Ovary (tissue), 9 donors: ENCODE results near the gene FANCI. TPM values are rescaled to one million over a fixed set of nuclear protein-coding genes. Genes with fewer than 3 reads are reported as not detected.

Source experiments
- DNase-seq, 5 donors: peaks; one replicate each; pipeline ENCODE4 v3.0.0-alpha.2; 2019 to 2020
- H3K27ac ChIP-seq, 2 donors: fragments of 200-600 bp; one replicate each; pipeline versions ENCODE4 v1.5.1 to v1.8.0; 2019 to 2022
- H3K27me3 ChIP-seq: fragments of 200-600 bp; one replicate; pipeline ENCODE4 v1.8.0; 2022
- H3K36me3 ChIP-seq: fragments of 200-600 bp; sonication (generic); one replicate; pipeline ENCODE4 v1.5.1; 2019
- H3K4me1 ChIP-seq: one replicate; pipeline ENCODE4 v1.8.1; 2013; ENCODE audit warnings: mild to moderate bottlenecking, moderate library complexity; ENCODE audit not compliant: insufficient read depth
- H3K4me3 ChIP-seq: fragments of 200-600 bp; sonication (generic); one replicate; pipeline ENCODE4 v1.5.1; 2017
- H3K9me3 ChIP-seq, 2 donors: fragments of 200-600 bp in 1 of 2; sonication (generic) in 1 of 2; one replicate each; pipeline versions ENCODE4 v1.5.1 to v1.8.1; 2013 to 2019; ENCODE audit warnings: mild to moderate bottlenecking in 1 of 2, moderate library complexity in 1 of 2
- EP300 ChIP-seq: sonication (generic); formaldehyde crosslinking; IDR thresholded peaks from one replicate; pipeline ENCODE4 v1.6.1; 2017; ENCODE audit warnings: antibody characterized with exemption
- POLR2A ChIP-seq: fragments of 450-650 bp; IDR thresholded peaks from one replicate; pipeline ENCODE4 v1.6.1; 2017; ENCODE audit warnings: antibody characterized with exemption, mild to moderate bottlenecking, moderate library complexity
- WGBS, 3 donors: extraction: QIAGEN DNeasy Blood & Tissue Kit in 1 of 3; methylation state at CpG; one replicate each; pipeline versions ENCODE4 v1.1.5 to v1.1.7; 2013 to 2017; 5-methylcytosine and 5-hydroxymethylcytosine counted together
- intact Hi-C, 4 donors: fragments of 100-400 bp; cut with DNase I; formaldehyde crosslinking; loops; one replicate each; pipeline versions ENCODE4 v1.11.0 to v1.15.1; 2022 to 2023
- polyA plus RNA-seq, 2 donors: library from polyadenylated mRNA; stranded (reverse); fragments of 200-250 nt in 1 of 2; fragments of 350-450 nt in 1 of 2; fragmentation: Illumina TruSeq in 1 of 2; extraction: RNeasy Lipid Tissue Mini Kit (QIAGEN cat#74804) in 1 of 2; gene quantifications; one replicate each; pipeline ENCODE4 v1.2.3, GENCODE V29; 2013 to 2014
- total RNA-seq, 7 donors: library from RNA; depleted of rRNA in 2 of 7; stranded (reverse); fragments of >200 nt in 2 of 7; fragmentation: NEBNext Ultra II Directional in 3 of 7; extraction: Animal tissue kit (Norgen Biotek cat#: 25700) in 3 of 7; gene quantifications; one replicate each; pipeline versions ENCODE4 v1.1.0 to v1.2.4, GENCODE V29; 2016 to 2023
- TF ChIP-seq, protein P1 (sequence below), 3 donors: fragments of 450-650 bp in 2 of 3; fragments of 200-600 bp in 1 of 3; IDR thresholded peaks; one replicate each; pipeline versions ENCODE4 v1.5.1 to v1.8.0; 2016 to 2022; ENCODE audit warnings: antibody characterized with exemption in 3 of 3, mild to moderate bottlenecking in 1 of 3
- donor health status: DM: no; HTN: no; CAD: no; lungs with moderate emphysema.
- donor health status: DM: no; HTN: no; CAD: no.
- donor health status: Bipolar disorder and iron deficiency.
- donor health status: DM: yes; HTN: yes; CAD: no.
- donor health status: DM: no; HTN: no; CAD: no.
- donor health status: DM: yes; HTN: yes; CAD: no.

Gene FANCI
- total and polyA plus RNA-seq, 9 donors = 2.9 to 11.7 (median 4.6) TPM

DNA sequence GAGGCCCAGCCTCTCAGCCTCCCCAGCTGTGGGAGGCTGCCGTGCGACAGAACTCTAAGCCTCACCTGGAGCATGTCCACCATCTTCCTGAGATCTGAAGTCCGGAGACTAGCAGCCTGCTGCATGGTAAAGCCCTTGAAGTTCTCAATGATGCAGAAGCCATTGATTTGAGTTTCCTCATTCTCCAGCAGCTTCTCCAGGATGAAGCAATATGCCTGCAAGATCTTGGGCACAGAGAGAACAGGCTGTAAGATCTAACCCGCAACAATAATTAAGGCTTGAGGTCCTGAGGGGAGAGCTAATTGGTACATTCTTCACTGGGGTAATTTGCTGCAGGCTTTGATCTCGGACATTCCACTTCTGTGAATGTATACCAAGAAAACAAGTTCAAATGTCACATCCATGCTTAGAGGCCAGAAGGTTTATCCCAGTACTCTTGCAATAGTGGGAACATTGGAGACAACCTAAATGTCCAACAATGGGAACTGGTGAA is 32.1 kb upstream of the FANCI start:
- 68 to 75% (median 70%) methylated on average over 5 of the region's 5 CpGs for WGBS, 3 donors
- no peaks in the 10 kb centered on the region for H3K4me1 ChIP-seq
- intact Hi-C loops = loop anchor here in 1 of 4 donors (10.0 kb wide), 1 partner anchor 223 kb away; no protein-coding TSS in a partner anchor

DNA sequence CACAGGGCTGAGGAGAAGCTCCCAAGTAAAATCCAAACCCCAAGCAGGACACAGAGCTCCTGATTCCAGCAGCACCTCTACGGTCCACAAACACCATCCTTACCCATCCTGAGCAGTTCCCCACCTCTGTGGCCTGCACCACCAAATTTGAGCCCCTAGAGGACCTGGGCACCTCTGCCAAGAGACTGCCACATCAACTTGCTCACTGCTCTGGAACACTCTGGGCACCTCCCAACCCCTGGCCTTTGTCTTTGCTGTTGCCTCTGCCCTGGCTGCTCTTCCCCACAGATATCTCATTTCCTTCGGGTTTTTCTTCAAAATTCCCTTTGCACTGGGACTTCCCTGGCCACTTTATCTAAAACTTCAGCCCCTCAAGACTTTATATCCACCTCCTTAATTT is 28.2 kb upstream of the FANCI start:
- no peak overlapping the region for H3K4me3 ChIP-seq
- intact Hi-C loops = loop anchor here in 1 of 4 donors (10.0 kb wide), 1 partner anchor 219 kb away; no protein-coding TSS in a partner anchor
- no peak overlapping the region for H3K27ac ChIP-seq
- TF ChIP-seq, protein P1, sequence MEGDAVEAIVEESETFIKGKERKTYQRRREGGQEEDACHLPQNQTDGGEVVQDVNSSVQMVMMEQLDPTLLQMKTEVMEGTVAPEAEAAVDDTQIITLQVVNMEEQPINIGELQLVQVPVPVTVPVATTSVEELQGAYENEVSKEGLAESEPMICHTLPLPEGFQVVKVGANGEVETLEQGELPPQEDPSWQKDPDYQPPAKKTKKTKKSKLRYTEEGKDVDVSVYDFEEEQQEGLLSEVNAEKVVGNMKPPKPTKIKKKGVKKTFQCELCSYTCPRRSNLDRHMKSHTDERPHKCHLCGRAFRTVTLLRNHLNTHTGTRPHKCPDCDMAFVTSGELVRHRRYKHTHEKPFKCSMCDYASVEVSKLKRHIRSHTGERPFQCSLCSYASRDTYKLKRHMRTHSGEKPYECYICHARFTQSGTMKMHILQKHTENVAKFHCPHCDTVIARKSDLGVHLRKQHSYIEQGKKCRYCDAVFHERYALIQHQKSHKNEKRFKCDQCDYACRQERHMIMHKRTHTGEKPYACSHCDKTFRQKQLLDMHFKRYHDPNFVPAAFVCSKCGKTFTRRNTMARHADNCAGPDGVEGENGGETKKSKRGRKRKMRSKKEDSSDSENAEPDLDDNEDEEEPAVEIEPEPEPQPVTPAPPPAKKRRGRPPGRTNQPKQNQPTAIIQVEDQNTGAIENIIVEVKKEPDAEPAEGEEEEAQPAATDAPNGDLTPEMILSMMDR (IDR thresholded peaks at IDR 0.05) = no peak
- TF ChIP-seq POLR2A (no peak), EP300 (no peak)
- no peak for DNase-seq
- H3K9me3 ChIP-seq = no peaks in the 10 kb centered on the region
- H3K36me3 ChIP-seq = no peaks in the 10 kb centered on the region
- H3K27me3 ChIP-seq = no peaks in the 10 kb centered on the region
- no peaks in the 10 kb centered on the region for H3K4me1 ChIP-seq
- WGBS, 3 donors = 75 to 80% (median 76%) methylated on average over 2 of the region's 2 CpGs

More for the DNA sequence above, 32.1 kb upstream of the FANCI start:
- Histone ChIP-seq H3K4me3 (no peak overlapping the region), H3K27ac (no peak overlapping the region), H3K36me3 (no peaks in the 10 kb centered on the region), H3K27me3 (no peaks in the 10 kb centered on the region), H3K9me3 (no peaks in the 10 kb centered on the region)
- TF ChIP-seq POLR2A (no peak), EP300 (no peak)
- TF ChIP-seq, protein P1 (IDR thresholded peaks at IDR 0.05) = no peak
- no peak for DNase-seq

DNA sequence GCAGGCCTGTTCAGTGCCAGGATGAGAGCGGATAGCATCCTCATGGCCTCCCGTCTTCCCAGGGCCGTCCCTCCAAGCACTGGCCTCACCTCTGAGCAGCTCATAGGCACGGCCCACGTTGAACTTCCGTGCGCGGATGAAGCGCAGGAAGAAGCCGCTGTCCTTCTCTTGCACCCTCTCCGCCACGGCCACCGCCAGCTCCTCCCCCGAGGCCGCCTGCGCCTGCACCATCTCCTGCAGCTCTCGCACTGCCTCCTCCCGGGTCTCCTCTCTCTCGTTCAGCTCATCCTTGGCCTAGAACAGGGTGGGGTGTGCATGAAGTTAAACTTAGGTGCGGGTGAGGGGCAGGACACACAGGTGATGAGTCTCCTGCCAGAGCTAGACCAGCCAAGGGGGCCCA is 26.7 kb upstream of the FANCI start:
- 85 to 88% (median 87%) methylated on average over 20 of the region's 20 CpGs for WGBS, 3 donors
- H3K4me3 ChIP-seq = no peak overlapping the region
- H3K36me3 ChIP-seq = no peaks in the 10 kb centered on the region
- no peaks in the 10 kb centered on the region for H3K27me3 ChIP-seq
- H3K9me3 ChIP-seq = no peaks in the 10 kb centered on the region
- no peaks in the 10 kb centered on the region for H3K4me1 ChIP-seq
- H3K27ac ChIP-seq = no peak overlapping the region
- intact Hi-C loops = loop anchor here in 1 of 4 donors (10.0 kb wide), 1 partner anchor 218 kb away; no protein-coding TSS in a partner anchor
- TF ChIP-seq POLR2A (no peak), EP300 (no peak)
- TF ChIP-seq, protein P1 (IDR thresholded peaks at IDR 0.05) = no peak
- no peak for DNase-seq

DNA sequence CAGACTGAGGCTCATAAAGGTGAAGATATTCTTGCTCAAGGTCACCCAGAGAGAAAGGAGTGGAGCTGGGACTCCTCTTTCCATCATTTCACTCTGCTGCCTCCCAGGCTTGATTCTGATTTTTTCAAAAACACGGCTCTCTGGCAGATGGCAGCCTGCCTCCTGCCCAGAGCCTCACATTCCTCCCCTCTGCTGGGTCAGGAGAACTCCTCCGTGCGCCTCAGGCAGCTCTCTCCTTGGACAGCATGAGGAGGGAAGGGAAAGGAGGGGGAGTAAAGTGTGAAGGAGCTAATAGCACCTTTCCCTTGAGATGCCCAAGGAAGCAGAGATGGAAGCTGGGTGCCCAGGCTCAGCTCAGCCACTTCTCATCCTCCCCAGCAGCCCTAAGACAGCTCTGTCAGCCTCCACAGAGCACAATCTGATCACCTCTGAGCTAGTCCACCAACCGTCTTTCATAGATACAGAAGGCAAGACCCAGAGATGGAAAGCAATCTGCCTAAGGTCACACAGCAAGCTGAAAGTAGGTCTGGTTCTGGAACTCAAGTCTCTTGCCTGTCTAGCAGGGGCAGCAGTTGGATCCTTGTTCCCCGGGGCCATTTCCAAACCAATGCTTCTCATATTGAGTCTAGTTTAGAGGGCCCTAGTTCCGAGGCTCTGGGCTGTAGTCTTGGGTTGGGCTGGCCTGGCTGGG is 25.9 kb upstream of the FANCI start:
- no peak for DNase-seq
- H3K4me1 ChIP-seq = no peaks in the 10 kb centered on the region
- no peaks in the 10 kb centered on the region for H3K27me3 ChIP-seq
- H3K36me3 ChIP-seq = no peaks in the 10 kb centered on the region
- intact Hi-C loops = loop anchor here in 1 of 4 donors (10.0 kb wide), 1 partner anchor 217 kb away; no protein-coding TSS in a partner anchor
- WGBS, 3 donors = 42 to 46% (median 45%) methylated on average over 6 of the region's 6 CpGs
- no peak overlapping the region for H3K27ac ChIP-seq
- H3K9me3 ChIP-seq = no peaks in the 10 kb centered on the region
- H3K4me3 ChIP-seq = no peak overlapping the region
- no peak for TF ChIP-seq POLR2A
- TF ChIP-seq, protein P1 (IDR thresholded peaks at IDR 0.05) = no peak
- no peak for TF ChIP-seq EP300
